HEK293 (cell line): Measurements from ENCODE around the gene LENEP.

Source experiments
- AEBP2 ChIP-seq: fragments of 450-650 bp; formaldehyde crosslinking; IDR thresholded peaks from 2 replicates; pipeline ENCODE4 v1.5.1; 2016; ENCODE audit warnings: missing biosample characterization, missing genetic modification characterization, borderline replicate concordance
- BCL11A ChIP-seq: fragments of 450-650 bp; formaldehyde crosslinking; IDR thresholded peaks from 2 replicates; pipeline ENCODE4 v1.5.1; 2016; ENCODE audit warnings: low read depth, missing biosample characterization, missing genetic modification characterization
- CTCF ChIP-seq: fragments of 450-650 bp; formaldehyde crosslinking; IDR thresholded peaks from 2 replicates; pipeline ENCODE4 v1.5.1; 2016; ENCODE audit warnings: missing biosample characterization, missing genetic modification characterization
- GLI4 ChIP-seq: fragments of 450-650 bp; formaldehyde crosslinking; IDR thresholded peaks from 2 replicates; pipeline ENCODE4 v1.5.1; 2016; ENCODE audit warnings: missing biosample characterization, missing genetic modification characterization
- PRDM1 ChIP-seq: fragments of 450-650 bp; formaldehyde crosslinking; IDR thresholded peaks from 2 replicates; pipeline ENCODE4; 2016; ENCODE audit warnings: missing biosample characterization, missing genetic modification characterization
- PRDM10 ChIP-seq: fragments of 450-650 bp; formaldehyde crosslinking; IDR thresholded peaks from 2 replicates; pipeline ENCODE4 v1.5.1; 2016; ENCODE audit warnings: missing biosample characterization, missing genetic modification characterization
- RBAK ChIP-seq: fragments of 450-650 bp; formaldehyde crosslinking; IDR thresholded peaks from 2 replicates; pipeline ENCODE4 v1.5.1; 2016; ENCODE audit warnings: missing biosample characterization, missing genetic modification characterization
- REST ChIP-seq: fragments of 450-650 bp; formaldehyde crosslinking; IDR thresholded peaks from 2 replicates; pipeline ENCODE4 v1.5.1; 2016; ENCODE audit warnings: missing biosample characterization, missing genetic modification characterization
- SETDB1 ChIP-seq: IDR thresholded peaks from one replicate; pipeline ENCODE4 v1.6.1; 2017; ENCODE audit warnings: mild to moderate bottlenecking, low read length, moderate library complexity, mixed read lengths; ENCODE audit not compliant: insufficient read length
- ZBTB17 ChIP-seq: fragments of 450-650 bp; formaldehyde crosslinking; IDR thresholded peaks from 2 replicates; pipeline ENCODE4 v1.5.1; 2016; ENCODE audit warnings: missing biosample characterization, missing genetic modification characterization
- ZNF121 ChIP-seq: fragments of 450-650 bp; formaldehyde crosslinking; IDR thresholded peaks from 2 replicates; pipeline ENCODE4 v1.5.1; 2016; ENCODE audit warnings: missing biosample characterization, missing genetic modification characterization
- ZNF391 ChIP-seq: fragments of 450-650 bp; formaldehyde crosslinking; IDR thresholded peaks from 2 replicates; pipeline ENCODE4 v1.5.1; 2016; ENCODE audit warnings: low read depth, missing biosample characterization, missing genetic modification characterization, borderline replicate concordance
- ZNF521 ChIP-seq: fragments of 450-650 bp; formaldehyde crosslinking; IDR thresholded peaks from 2 replicates; pipeline ENCODE4 v1.5.1; 2017; ENCODE audit warnings: missing biosample characterization, mild to moderate bottlenecking, missing genetic modification characterization
- ZNF580 ChIP-seq: fragments of 450-650 bp; formaldehyde crosslinking; IDR thresholded peaks from 2 replicates; pipeline ENCODE4 v1.5.1; 2016; ENCODE audit warnings: missing biosample characterization, missing genetic modification characterization

- TF ChIP-seq CTCF (tag by site-specific recombination) (no peak), BCL11A (tag by site-specific recombination) (no peak), PRDM1 (tag by site-specific recombination) (no peak), SETDB1 (no peak), GLI4 (no peak), ZBTB17 (tag by site-specific recombination) (no peak), RBAK (tag by site-specific recombination) (no peak), ZNF521 (tag by site-specific recombination) (no peak), ZNF580 (tag by site-specific recombination) (no peak), PRDM10 (tag by site-specific recombination) (no peak), ZNF391 (tag by site-specific recombination) (no peak), ZNF121 (tag by site-specific recombination) (no peak), AEBP2 (tag by site-specific recombination) (no peak), REST (no peak)
Observed at GRCh38 chr1:154967331-154967950, 25.9 kb upstream of the LENEP start.
